Parathyroid adenoma (tissue), 2 donors: ENCODE results near the gene RASSF4.

Experiments used
- H2AFZ ChIP-seq: fragments of 300-600 bp; sonication (generic); one replicate; pipeline ENCODE4 v1.7.0; 2017; ENCODE audit warnings: antibody characterized with exemption, mild to moderate bottlenecking
- H3K27ac ChIP-seq: fragments of 300-600 bp; sonication (generic); one replicate; pipeline ENCODE4 v1.7.0; 2017
- H3K27me3 ChIP-seq: fragments of 300-600 bp; sonication (generic); one replicate; pipeline ENCODE4 v1.7.0; 2017; ENCODE audit warnings: low read length; ENCODE audit not compliant: control insufficient read depth, insufficient read depth
- H3K36me3 ChIP-seq: fragments of 300-600 bp; sonication (generic); one replicate; pipeline ENCODE4 v1.7.0; 2017; ENCODE audit warnings: low read length; ENCODE audit not compliant: control insufficient read depth, insufficient read depth
- H3K4me1 ChIP-seq: fragments of 300-600 bp; sonication (generic); one replicate; pipeline ENCODE4 v1.7.0; 2017; ENCODE audit warnings: control low read depth
- H3K4me2 ChIP-seq: fragments of 300-600 bp; sonication (generic); one replicate; pipeline ENCODE4 v1.7.0; 2017; ENCODE audit warnings: low read length
- H3K4me3 ChIP-seq: fragments of 300-600 bp; sonication (generic); one replicate; pipeline ENCODE4 v1.7.0; 2017; ENCODE audit warnings: low read depth, low read length
- H3K79me2 ChIP-seq: fragments of 300-600 bp; sonication (generic); one replicate; pipeline ENCODE4 v1.7.0; 2017; ENCODE audit warnings: control low read depth
- H3K9ac ChIP-seq: fragments of 300-600 bp; sonication (generic); one replicate; pipeline ENCODE4 v1.7.0; 2017; ENCODE audit warnings: mild to moderate bottlenecking
- H3K9me3 ChIP-seq: fragments of 300-600 bp; sonication (generic); one replicate; pipeline ENCODE4 v1.7.0; 2017; ENCODE audit warnings: low read length; ENCODE audit not compliant: control insufficient read depth
- TF ChIP-seq, protein P1 (sequence below): fragments of 300-600 bp; sonication (generic); IDR thresholded peaks from one replicate; pipeline ENCODE4 v1.7.0; 2017; ENCODE audit warnings: antibody characterized with exemption, mild to moderate bottlenecking
- donor health status: primary hyperparathyroidism.

RASSF4 gene

GRCh38 chr10:44930904-44931620 is 28.5 kb upstream of the RASSF4 start:
- TF ChIP-seq, protein P1, sequence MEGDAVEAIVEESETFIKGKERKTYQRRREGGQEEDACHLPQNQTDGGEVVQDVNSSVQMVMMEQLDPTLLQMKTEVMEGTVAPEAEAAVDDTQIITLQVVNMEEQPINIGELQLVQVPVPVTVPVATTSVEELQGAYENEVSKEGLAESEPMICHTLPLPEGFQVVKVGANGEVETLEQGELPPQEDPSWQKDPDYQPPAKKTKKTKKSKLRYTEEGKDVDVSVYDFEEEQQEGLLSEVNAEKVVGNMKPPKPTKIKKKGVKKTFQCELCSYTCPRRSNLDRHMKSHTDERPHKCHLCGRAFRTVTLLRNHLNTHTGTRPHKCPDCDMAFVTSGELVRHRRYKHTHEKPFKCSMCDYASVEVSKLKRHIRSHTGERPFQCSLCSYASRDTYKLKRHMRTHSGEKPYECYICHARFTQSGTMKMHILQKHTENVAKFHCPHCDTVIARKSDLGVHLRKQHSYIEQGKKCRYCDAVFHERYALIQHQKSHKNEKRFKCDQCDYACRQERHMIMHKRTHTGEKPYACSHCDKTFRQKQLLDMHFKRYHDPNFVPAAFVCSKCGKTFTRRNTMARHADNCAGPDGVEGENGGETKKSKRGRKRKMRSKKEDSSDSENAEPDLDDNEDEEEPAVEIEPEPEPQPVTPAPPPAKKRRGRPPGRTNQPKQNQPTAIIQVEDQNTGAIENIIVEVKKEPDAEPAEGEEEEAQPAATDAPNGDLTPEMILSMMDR = no peak
- no peaks in the 10 kb centered on the region for H3K27me3 ChIP-seq
- H3K9me3 ChIP-seq = no peaks in the 10 kb centered on the region
- H3K4me2 ChIP-seq = no peak overlapping the region
- H3K9ac ChIP-seq = no peak overlapping the region
- no peaks in the 10 kb centered on the region for H3K36me3 ChIP-seq
- no peaks in the 10 kb centered on the region for H3K4me1 ChIP-seq
- H3K27ac ChIP-seq = no peak overlapping the region
- no peaks in the 10 kb centered on the region for H3K79me2 ChIP-seq
- no peak overlapping the region for H2AFZ ChIP-seq
- H3K4me3 ChIP-seq = no peak overlapping the region

- Histone ChIP-seq H3K4me2 (no peak overlapping the region), H2AFZ (no peak overlapping the region), H3K36me3 (no peaks in the 10 kb centered on the region), H3K27ac (no peak overlapping the region), H3K27me3 (no peaks in the 10 kb centered on the region), H3K9me3 (no peaks in the 10 kb centered on the region), H3K79me2 (no peaks in the 10 kb centered on the region), H3K4me1 (no peaks in the 10 kb centered on the region), H3K9ac (no peak overlapping the region), H3K4me3 (no peak overlapping the region)
- TF ChIP-seq, protein P1 = no peak
Observed at GRCh38 chr10:44931621-44932516, 27.7 kb upstream of the RASSF4 start.

GRCh38 chr10:44932517-44933450 is 26.8 kb upstream of the RASSF4 start:
- Histone ChIP-seq H3K9me3 (no peaks in the 10 kb centered on the region), H3K4me3 (no peak overlapping the region), H3K79me2 (no peaks in the 10 kb centered on the region), H3K27me3 (no peaks in the 10 kb centered on the region), H3K36me3 (no peaks in the 10 kb centered on the region), H3K9ac (no peak overlapping the region), H3K4me2 (no peak overlapping the region), H3K27ac (no peak overlapping the region), H3K4me1 (no peaks in the 10 kb centered on the region), H2AFZ (no peak overlapping the region)
- TF ChIP-seq, protein P1 = peak; percentile 98

DNA sequence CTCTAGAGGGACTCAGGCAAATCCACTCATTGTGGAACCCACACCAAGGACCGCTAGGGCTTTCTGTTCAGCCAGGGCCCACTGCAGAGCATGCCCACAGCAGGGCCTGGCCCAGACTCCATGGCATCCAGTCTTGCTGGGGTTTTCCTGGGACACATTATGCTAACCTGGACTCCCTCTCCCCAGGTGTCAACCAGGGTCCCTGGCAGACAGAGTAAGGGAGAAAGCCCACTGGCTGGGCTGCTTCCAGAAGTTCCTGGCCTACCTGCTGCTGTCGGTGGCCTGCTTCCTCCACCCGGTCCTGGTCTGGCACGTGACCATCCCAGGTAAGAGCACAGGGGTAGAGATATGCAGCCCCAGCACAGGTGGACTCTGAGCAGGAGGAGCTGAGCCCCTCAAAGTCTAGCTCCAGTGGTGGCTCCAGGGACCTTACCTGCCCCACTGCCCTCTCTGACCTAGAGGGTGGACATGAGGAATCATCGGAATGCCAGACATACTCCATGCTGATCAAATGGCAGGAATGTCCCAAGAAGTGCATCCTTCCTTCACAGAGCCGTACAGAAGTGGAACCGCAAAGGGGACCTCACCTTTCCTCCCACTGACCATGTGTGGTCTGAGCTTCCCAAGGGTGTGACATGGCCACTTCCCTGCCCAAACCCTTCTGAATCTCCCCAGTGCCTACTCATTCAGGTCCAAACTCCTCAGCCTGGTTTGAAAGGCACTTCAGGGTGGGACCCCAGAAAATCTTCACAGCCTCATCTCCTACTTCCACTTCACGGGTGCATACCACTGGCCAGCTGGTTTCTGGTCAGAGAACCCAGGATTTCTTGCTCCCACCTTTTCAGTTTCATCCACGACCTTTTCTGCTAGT is 25.9 kb upstream of the RASSF4 start:
- Histone ChIP-seq H3K4me2 (no peak overlapping the region), H3K27ac (no peak overlapping the region), H3K27me3 (no peaks in the 10 kb centered on the region), H2AFZ (no peak overlapping the region), H3K79me2 (no peaks in the 10 kb centered on the region), H3K4me1 (no peaks in the 10 kb centered on the region), H3K9ac (no peak overlapping the region), H3K4me3 (no peak overlapping the region), H3K9me3 (no peaks in the 10 kb centered on the region), H3K36me3 (no peaks in the 10 kb centered on the region)
- TF ChIP-seq, protein P1 = no peak
